Activated CD4-positive, CD25-positive, alpha-beta regulatory T cell treated with anti-CD3 and anti-CD28 coated beads, Interleukin-2, amount 50 U/mL, for 72 hours (primary cell): ENCODE data around the gene ENTPD8.

Experiments
- DNase-seq: peaks from one replicate; pipeline ENCODE4 v3.0.0; 2021

The ENTPD8 gene

DNA sequence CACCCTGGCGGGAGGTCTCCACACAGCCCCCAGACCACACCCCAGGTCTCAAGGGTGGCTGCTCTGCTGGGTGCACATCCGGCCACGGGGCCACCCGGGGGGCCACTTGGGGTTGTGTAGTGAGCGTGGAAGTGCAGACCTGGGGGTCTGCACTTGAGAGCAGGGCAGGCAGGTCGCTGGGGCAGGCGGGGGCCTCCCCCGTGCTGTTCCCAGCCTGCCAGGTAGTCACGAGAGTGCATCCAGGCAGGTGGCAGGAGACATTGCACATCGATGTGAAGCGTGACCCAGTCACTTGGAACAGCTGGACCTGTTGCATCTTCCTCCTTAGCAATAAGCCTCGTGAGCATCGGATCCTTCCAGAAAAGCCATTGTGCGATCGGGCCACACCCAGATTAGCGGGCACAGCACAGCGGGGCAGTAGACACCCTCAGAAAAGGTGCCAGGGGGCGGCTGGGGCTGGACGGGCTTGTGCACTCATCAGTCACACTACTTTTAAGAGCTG, 4.8 kb upstream of the ENTPD8 start:
- no peak for DNase-seq

DNA sequence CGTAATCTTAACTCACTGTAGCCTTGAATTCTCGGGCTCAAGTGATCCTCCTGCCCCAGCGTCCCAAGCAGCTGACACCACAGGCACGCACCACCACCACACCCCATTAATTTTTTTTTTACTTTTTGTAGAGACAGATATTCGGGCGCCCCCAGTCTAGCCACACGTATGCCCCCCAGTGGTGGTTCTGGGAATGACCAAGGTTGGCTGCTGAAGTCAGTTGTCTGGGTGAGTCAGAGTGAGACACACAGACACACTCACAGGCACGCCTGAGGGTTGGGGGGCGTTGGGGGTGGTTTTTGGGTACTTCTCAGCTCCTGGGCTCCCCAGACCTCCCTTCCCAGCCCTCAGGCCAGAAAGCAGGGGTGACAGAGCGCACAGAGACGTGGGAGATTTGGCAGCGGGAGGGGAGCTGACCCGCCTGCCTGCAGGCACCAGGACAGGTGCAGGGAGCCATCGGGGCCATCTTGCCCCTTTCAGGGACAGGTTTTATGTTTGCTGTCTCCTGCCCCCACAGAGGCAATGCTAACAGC, 4.2 kb upstream of the ENTPD8 start:
- peak; percentile 89 for DNase-seq

DNA sequence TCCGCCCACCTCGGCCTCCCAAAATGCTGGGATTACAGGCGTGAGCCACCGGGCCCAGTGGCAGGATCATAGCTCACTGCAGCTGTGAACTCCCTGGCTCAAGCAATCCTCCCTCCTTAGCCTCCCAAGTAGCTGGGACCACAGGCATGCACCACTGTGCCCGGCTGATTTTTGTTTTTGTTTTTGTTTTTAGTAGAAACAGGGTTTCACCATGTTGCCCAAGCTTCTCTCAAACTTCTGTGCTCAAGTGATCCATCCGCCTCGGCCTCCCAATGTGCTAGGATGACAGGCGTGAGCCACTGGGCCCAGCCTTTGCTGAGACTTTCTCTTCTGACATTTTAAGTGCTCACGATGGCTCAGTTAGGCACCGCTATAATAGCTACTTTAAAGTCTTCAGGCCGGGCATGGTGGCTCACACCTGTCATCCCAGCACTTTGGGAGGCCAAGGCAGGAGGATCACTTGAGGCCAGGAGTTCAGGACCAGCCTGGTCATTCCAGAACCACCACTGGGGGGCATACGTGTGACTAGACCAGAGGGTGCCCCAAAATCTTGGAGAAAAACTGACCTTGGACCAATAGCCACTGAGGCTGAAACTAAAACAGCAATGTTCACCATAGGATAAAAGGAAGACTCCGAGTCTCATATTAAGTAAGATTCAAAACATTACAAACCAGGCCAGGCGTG, 3.1 kb upstream of the ENTPD8 start:
- no peak for DNase-seq

DNA sequence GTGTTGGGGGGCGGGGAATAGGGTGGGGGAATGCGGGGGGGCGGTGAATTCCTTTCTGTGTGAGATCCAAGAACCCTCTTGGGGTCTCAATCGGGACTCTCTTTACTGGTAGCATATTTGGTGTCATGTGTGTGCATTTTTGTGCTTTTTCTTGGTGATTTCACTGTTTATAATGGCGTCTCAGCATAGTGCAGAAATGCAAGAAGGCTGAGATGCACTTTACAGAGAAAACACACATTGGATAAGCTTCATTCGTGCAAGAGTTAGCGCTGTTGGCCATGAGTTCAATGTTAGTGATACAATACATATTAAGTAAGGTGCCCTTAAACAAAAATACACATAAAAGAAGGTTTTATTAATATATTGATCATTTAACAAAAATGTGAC, 771 bp upstream of the ENTPD8 start:
- DNase-seq = no peak

DNA sequence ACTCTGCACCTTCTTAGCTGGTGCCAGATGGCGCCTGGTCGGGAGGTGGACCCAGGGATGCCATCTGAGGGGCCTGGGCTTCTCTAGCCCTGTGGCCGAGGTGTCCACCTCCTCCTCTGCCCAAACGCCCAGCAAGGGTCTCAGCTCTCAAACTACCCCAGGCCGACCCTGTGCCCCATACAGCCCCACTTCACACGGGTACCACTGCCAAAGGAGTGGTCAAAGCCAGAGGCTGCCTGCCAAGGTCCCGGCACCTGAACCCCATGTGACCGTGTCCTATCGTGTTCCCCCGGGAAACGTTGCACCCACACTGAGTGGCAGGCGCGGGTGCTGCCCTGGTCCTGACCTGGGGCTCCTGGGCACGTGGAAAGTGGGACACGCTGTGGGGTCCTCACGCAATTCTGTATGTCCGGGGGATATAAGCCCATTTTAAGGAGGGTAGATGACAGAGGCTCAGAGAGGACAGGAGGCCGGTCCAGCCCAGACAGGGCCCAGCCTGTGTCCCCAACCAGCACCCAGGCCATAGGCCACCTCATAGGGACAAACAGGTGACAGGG, 1.9 kb downstream of the ENTPD8 start:
- no peak for DNase-seq

DNA sequence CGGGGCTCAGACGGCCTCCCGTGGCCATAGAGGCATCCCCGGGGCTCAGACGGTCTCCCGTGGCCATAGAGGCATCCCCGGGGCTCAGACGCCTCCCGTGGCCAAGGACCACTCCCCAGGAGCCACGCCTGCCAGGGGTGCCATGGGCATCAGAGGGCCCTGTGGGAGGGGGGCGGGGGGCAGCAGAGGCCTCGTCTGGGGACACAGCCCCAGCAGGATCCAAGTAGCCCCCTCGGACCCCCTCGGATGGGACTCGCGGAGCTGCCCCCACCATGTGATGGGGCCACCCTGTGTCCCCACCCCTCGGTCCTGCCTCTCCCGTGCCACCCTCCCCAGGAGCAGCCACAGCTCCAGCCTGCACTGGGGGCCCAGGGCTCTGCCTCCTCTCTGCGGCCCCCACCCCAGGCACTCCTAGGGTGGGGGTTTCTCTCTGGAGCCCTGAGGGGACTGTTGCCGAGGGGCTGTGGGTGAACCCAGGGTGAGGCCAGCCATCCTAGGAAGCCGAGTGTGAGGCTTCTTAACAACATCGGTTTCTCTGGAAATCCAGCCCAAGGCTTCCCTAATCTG, 2.5 kb downstream of the ENTPD8 start:
- no peak for DNase-seq

DNA sequence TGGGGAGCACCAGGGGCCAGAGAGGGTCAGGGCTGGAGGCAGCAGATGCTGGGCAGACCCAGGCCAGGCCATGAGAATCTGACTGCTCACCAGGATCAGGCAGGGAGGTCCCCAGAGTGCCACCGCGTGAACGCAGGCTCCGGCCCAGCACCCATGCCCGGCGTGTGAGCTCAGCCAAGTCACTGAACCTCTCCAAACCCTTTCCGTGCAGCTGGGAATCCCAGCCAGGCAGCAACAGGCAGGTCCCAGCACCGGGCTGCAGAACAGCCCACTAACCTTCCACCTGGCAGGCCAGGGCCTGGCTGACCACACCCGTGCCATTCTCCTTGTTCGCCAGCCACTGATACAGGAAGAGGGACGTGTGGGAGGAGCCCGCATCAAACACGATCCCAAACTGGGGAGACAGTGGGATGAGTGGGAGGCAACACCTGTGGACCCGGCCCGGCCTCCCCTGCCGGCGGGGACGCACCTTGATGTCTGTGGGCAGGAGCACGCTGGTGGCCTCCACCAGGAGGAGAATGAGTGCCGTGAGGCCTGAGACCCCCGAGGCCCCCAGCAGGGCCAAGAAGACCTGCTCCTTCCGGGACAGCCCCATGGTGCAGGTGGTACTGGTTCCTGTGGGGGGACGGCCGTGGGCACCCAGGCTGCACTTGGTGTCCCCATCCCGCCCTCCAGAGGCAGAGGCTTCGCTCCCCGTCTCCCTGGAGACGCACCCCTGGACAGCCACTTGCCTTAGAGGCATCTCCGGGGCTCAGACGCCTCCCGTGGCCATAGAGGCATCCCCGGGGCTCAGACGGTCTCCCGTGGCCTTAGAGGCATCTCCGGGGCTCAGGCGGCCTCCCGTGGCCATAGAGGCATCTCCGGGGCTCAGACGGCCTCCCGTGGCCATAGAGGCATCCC, 3.2 kb downstream of the ENTPD8 start:
- no peak for DNase-seq

DNA sequence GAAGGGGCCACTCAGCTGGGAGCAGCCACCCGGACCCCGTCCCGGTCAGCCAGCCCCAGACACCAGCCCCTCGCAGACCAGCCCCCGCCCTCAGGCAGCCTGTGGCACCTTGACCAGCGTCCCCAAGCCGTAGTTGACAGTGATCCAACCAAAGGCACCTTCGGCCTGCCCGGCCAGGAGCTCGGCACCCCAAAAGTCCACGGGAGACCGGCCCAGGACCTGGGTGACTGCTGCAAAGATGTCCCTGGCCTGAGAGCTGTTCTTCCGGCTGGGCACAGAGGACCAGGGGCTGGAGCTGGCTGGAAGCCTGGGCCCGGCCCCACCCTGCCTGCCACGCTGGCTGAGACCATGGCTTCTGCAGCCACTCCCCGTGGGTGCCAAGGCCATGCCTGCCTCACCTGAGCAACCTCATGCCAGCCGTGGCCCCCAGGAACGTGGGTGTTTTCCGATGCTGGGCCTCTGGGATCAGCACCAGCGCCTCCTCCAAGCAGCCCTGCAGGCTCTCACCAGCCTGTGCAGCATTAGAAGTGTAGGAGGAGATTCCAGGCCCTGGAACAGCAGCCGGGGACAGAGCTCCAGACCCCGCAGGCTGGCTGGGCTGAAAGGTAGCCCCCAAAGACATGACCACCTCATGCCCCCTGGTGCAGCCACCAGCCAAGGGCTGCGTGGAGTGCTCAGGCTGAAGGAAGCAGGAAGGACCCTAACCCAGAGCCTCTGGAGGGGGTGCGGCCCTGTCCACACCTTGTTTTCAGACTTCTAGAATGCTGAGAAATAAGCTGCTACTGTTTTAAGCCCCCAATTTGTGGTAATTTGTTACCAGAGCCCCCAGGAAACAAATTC, 4.2 kb downstream of the ENTPD8 start:
- DNase-seq = no peak

DNA sequence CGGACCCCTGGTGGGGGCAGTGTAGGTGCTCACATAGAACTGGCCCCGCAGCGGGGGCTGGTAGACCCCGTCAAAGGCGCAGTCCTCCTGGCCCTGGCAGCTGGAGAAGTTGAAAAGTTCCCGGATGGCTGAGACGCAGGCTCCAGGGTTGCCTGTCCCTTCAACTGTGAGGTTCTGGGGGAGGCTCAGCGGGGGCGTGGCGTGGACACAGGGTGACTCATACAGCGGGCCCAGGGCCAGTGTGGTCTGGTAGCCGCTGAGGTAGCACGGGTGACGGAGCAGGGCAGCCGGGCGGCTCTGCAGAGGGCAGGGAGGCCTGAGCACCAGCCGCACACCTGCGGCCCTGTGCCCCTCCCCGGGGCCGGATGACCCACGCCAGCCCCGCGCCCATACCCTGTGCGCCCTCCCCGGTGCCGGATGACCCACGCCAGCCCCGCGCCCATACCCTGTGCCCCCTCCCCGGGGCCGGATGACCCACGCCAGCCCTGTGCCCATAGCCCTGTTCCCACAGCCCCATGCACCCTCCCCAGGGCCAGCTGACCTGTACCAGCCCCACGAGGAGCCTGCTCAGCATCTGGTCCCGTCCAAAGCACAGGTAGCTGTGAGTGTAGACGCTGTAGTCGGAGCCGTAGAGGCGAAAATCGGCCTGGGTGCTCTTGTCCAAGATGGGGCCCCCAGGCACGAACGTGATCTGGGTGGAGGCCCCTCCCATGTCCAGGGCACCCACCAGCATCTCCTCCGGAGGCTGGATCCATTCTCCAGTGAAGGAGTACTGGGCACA, 5.0 kb downstream of the ENTPD8 start:
- DNase-seq = no peak

DNA sequence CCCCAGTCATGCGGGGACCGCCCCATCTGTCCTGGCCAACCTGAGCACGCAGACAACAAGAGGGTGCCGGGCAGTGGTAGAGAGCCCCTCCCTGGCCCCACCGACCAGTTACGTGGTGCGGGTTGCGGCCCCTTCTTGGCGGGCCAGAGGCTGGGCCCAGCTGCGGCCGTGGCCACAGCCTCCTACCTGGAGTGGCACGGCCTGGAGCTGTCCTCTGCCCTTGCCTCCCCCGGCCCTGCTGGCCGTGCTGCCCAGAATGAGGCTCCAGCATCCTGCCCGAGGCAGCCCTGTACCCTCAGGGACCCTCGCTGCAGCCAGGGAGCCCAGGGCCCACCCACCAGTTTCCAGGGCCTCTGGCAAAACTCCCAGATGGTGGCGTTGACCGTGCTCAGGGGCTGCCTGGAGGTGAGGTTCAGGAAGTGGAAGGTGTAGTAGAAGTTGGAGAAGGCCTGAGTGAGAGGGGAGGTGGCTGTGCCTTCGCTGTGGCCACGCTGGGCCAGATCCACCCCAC, 5.7 kb downstream of the ENTPD8 start:
- no peak for DNase-seq

DNA sequence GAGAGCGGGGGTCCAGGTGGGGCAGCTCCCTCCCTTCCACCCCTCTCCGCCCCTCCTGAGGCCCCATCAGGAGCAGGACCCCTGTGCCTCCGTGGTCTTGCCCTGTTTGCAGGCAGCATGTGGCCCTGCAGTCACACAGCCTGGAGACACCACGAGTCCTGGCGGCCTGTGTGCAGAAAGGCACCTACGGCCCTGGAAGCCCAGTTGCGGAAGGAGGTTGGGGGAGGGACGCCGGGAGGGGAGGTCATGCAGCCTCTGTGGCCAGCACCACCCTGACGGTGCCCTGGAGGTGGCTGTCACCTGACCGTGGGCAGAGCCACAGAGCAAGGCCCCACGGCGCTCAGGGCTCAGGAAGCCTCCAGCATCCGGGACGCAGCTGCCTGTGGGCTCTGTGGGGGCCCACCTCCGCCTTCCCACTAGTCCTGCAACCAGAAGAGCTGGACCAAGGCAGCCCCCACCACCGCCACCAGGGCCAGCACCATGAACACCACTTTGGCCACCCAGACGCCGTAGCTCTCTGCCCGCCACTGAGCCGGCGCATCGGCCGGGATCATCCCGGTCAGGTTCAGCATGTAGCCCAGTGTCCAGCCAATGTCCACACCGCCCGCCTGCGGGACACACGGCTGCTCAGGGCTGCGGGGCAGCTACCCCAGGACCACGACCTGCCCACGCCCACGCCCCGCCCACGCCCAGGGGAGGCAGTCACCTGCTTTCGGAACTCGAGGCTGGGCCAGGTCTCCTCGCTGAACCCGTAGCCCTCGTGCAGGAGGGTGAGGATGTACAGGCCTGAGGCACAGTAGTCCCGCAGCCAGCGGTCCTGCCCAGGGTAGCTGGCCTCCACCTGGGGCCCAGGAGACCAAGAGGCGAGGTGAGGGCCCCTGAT, 6.4 kb downstream of the ENTPD8 start:
- DNase-seq = no peak

DNA sequence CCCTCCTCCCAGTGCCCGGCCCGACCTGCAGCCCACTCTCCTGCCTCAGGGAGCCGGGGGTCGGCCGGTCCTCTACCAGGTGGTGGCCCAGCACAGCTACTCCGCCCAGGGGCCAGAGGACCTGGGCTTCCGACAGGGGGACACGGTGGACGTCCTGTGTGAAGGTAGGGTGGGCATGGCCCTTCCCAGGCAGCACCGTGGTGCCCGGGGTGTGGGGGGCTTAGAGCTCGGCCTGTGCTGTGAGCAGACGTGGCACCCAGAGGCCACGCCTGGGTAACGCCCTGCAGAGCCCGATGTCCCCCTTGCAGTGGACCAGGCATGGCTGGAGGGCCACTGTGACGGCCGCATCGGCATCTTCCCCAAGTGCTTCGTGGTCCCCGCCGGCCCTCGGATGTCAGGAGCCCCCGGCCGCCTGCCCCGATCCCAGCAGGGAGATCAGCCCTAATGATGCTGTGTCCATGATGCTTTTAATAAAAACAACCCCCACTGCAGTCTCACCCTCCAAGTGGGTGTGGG, 7.2 kb downstream of the ENTPD8 start:
- DNase-seq = no peak

DNA sequence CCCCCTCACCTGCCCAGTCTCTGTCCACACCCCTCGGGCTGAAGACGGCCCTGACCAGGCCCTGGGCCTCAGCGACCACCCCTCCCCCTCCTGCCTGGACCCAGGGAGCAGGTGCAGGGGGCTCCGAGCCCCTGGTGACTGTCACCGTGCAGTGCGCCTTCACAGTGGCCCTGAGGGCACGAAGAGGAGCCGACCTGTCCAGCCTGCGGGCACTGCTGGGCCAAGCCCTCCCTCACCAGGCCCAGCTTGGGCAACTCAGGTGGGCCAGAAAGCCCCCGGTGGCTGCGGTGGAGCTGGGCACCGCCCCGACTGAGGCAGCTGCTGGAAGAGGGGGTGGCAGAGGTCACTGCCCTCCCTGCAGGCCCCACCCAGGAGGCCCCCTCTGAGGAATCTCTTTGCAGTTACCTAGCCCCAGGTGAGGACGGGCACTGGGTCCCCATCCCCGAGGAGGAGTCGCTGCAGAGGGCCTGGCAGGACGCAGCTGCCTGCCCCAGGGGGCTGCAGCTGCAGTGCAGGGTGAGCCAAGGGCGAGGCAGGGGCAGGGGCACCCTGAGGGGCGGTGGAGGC, 7.7 kb downstream of the ENTPD8 start:
- DNase-seq = no peak

DNA sequence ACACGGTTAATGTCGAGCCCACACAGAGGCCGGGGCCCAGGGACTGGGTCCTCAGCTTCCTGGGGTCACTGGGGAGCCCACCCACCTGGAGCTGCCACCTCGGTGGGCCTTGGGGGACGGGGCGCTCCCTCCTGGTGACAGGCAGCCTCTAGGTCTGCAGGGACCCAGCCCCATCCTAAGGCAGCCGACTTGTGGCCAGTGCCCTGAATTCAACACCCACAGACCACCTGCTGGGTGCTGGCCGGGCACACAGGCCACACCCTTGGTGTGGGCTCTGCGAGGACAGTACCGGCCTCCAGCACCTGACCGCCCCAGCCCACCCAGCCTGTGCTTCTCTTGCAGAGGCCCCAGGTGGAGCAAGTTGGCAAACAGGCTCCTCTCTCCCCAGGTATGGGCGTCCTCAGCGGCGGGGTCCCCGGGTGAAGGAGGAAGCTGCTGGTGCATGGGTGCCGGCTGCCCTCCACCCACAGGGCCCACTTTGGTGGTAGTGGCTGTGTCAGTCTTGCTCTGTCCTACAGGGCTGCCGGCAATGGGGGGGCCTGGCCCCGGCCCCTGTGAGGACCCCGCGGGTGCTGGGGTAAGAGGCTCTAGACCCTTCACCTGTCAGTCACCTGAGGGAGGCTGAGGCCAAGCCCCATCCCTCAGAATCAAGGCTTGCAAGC, 8.3 kb downstream of the ENTPD8 start:
- no peak for DNase-seq

DNA sequence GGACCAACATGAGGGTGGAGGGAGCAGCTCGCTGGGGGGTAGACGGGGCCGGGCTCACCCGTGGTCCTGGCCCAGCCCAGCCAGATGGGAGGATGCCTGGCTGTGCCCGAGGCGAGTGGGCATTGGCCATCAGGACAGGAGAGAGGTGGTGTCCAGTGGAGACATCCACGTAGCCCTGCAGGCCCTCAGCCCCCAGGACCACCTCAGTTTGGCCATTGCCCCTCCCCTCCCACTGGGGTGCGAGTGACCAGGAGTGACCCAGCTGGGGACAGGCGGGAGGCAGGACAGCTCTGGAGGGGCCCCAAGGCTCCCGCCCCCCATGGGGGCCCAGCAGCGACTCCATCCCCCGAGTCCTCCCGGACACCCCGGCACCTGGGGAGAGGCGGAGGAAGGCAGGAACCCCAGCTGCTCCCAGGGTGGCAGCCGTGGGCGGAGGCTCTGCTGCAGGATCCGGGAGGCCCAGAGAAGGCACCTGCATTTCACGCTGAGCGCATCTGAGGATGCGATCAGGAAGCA, 9.7 kb downstream of the ENTPD8 start:
- DNase-seq = no peak

DNA sequence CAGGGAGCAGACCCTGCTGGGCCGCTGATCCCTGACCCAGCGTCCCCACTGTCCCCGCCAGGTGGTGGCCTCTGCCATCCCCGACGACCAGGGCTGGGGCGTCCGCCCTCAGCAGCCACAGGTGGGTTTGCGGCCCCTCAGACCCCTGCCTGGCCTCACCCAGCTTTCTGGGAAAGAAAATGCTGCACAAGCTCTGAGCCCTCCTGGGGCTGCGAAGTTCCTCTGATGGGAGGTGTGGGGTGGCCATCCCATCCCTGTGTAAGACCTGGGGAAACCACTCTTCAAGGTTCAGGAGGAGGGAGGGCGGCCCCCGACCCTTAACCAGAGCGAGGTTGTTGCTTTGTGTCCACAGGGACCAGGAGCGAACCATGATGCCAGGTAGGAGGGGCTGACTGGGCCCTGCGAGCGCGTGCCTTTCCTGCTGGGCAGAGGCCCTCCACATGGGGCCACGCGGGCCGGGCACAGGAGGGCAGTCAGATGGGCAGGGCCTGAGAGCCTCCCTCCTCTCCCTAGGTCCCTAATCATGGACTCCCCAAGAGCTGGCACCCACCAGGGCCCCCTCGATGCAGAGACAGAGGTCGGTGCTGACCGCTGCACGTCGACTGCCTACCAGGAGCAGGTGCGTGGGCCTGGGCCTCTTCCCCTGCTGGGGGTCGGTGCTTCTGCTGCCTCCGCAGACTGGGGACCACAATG, 10.3 kb downstream of the ENTPD8 start:
- no peak for DNase-seq

DNA sequence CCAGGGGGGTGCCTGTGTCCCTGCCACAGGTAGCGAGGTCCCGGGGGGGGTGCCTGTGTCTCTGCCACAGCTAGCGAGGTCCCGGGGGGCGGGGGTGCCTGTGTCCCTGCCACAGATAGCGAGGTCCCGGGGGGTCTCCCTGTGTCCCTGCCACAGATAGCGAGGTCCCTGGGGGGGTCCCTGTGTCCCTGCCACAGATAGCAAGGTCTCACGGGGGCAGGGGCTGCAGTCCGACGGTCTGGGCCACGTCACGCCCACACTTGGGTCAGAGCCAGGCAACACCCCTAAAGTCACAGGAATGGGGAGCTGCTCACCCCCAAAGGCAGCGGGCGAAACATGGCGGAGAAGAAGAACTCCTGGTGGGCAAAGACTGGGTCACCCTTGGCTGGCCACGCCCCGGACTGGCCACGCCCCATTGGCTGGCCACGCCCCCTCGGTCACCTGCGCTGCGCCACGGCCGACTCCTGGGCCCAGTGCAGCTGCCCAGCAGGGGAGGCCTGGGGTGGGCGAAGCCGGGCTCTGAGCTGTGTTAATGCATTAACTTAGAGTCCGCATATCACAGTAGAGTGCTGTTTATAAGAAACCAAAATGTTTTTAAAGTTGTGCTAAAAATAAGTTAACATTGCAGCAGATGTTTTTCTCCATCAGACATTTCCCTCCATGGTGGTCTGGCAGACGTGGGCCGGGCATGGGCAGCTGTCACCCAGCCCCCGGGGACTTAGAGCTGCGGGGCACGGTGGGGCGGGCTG, 11.0 kb downstream of the ENTPD8 start:
- DNase-seq = no peak

DNA sequence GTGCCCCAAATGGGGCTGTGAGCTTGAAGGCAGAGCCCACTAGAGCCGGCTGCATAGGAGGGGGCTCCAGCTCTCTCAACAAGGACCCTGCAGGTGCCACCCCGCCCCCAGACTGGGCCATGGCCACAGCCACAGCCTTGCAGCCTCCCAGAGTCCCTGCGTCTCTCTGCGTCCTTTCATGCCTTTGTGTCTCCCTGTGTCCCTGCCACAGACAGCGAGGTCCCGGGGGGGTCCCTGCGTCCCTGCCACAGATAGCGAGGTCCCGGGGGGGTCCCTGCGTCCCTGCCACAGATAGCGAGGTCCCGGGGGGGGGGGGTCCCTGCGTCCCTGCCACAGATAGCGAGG, 11.6 kb downstream of the ENTPD8 start:
- DNase-seq = no peak
